HG03064 (cell line): ENCODE data around the gene MZT2A.
"Not testable (repeated sequence)": the region's sequence is repeated elsewhere in the genome, so short reads cannot be mapped to it uniquely, and the experiment has no call there.

Source experiments
- ATAC-seq: cut with Tn5 transposase; IDR thresholded peaks from one replicate; pipeline ENCODE4 v1.9.1; 2021; ENCODE audit warnings: low read depth; ENCODE audit not compliant: unreplicated experiment

The MZT2A gene, protein sequence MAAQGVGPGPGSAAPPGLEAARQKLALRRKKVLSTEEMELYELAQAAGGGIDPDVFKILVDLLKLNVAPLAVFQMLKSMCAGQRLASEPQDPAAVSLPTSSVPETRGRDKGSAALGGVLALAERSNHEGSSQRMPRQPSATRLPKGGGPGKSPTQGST

DNA sequence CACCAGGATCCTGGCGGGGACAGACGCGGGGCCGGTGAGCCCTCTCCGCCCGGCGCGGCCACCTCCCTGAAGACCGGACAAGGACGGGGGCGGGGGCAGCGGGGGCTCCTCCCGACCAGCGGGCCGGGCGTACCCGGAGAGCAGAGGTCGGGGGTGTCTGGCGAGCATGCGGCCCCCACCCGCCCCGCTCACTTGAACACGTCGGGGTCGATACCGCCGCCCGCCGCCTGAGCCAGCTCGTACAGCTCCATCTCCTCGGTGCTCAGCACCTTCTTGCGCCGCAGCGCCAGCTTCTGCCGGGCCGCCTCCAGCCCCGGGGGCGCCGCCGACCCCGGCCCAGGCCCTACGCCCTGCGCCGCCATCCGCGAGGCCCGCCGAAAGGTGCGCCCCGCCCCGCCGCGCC, at the start of gene MZT2A:
TSS of gene MZT2A (minus strand) at position 383 of the 403 bp plus-strand sequence. CDS start at position 362, 21 bp downstream.
- ATAC-seq, result peak; percentile 1

DNA sequence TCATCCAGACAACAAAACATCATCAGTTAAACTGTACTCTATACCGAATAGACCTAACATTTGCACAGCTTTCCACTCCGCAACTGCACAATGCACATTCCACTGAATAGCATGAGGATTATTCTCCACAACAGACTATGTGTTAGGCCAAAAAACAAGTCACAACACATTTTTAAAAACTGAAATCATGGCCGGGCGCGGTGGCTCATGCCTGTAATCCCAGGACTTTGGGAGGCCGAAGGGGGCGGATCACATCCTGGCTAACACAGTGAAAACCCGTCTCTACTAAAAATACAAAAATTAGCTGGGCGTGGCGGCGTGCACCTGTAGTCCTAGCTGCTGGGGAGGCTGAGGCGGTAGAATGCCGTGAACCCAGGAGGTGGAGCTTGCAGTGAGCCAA, 46.7 kb upstream of the MZT2A start:
- not testable (repeated sequence) for ATAC-seq

DNA sequence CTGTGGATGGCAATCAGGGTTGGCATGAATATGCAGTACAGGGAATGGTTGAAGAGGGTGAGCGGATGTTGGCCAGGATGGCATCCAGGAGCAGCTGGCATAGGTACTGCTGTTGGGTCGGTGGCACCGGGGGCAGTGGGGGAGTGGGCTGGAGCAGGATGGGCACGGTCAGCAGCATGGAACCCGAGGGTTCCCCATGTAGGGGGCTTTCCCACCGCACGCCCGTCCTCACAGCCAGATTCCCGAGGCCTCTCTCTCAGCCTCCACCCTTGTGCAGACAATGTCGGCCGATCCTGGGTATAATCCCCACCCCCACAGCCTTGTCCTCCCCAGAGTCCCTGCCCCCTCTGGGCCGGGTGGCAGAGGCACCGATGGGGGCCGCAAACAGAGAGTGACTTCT, 44.6 kb upstream of the MZT2A start:
- ATAC-seq, result not testable (repeated sequence)

DNA sequence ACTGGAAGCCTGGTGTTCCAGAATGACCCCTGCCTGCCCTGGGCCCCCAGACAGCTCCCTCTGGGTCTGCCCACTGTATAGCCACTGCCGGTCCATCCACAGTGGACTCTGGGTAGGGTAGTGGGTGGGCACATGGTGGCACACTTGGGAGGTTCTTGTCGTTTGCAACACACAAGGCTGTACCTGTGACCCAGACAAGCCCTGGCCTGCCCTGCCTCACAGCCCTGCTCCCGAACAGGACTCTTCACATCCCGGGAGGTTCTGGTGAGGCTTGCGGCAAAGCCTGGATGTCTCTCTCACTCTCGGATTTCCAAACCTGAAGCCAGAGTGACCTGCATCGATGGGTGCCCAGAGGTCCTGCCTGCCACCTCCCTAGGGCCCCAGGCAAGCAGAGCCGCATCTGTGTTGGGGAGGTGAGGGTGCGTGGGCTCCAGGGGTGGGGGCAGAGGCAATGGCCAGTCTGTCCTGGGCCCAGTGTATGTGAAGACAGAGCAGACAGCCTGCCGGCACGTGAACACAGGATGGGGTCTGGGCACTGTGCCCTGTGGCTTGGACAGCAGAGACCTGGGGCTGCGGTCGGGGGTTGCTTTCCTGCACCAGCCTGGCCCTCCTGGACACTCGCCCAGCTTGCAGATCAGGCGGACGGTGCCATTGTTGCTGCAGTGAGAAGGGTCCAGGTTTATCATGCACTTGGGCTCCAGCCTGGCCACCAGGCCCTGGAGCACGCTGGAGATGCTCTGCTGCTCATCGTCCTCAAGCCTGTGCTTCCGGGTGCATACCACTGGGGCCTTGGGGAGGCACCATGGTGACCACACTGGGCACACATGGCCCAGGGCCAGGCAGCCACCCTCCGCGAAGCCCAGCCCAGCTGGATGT, 44.0 kb upstream of the MZT2A start:
- not testable (repeated sequence) for ATAC-seq

DNA sequence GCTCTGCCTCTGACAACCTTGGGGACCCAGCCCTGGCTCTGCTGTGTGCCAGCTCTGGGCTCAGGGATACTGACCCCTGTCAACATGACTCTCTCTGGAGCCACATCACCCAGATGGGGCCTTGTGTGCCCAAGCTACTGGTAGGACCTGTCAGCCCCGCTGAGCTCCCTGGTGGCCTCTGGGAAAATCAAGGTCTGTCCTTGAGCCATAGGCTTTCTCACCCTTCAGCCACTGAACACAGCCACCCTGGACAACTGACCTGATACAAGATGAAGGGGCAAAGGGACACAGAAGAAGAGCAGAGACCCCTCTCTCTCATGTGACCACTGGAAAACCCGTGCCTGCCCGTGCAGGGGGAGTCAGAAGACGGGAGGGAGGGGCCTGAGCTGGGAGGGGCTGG, 43.3 kb upstream of the MZT2A start:
- ATAC-seq, result no peak

DNA sequence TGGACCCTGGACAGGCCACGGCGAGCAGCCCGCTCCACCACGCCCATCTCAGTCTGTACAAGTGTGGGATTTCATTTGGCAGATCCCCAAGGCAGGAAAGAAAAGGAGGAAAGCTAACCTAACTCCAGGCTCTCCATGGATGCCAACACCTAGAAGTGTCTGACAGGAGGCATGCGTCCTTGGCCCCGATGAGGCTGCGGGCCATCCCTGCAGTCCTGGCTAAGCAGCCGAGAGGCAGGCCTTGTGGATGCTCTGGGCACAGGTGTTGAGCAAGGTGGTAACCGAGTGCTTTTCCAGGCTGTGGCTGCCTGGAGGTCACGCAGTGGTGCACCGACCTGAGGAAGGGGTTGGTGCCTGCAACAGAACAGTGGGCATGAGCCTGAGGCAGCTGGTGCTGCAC, 42.8 kb upstream of the MZT2A start:
- not testable (repeated sequence) for ATAC-seq

DNA sequence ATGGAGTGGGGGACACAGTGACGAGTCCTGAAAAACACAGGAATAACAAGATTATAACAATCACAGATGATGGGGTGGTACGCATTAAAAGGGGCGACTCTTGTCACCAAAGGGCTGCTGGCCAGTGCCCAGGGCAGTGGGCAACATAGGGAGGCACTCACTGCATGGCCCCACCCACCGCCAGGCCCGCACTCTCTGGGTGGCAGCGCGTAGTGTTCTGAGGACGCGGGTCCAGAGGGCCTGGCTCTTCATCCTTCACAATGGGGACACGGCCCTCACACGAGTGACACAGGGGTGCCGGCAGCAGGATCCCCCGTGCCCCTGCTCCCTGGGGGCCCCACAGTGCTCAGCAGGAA, 42.1 kb upstream of the MZT2A start:
- ATAC-seq, result not testable (repeated sequence)

DNA sequence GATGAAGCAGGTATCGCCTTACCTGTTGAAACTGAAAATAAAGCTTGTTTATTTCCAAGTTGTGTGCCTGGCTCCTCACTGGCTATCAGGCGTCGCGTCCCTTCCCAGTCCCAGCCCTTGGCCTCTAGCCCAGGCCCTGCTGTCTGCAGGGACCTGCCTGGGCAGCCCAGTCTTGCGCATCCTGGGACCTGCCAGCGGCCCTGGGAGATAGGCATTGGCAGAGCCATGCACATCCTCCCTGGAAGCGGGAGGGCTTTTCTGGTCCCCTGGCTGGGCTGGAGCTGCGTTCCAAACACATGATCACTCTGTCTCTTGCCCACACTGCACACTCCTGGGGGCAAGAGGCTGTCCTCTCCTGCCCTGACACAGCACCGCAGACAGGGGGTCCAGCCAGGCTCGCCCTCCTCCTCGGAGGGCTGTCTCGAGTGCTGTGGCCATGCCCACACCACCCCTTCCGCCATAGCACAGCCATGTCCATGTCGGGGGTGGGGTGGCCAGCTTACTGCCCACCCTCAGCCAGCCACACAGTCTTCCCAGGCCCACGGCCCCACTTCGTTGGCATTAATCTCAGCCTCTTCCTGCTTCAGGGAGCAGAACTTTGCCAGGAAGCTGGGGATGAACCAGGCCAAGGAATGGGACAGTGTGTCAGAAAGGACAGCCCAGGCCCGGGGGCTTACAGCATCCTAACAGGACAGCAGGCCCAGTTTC, 41.6 kb upstream of the MZT2A start:
- ATAC-seq, result not testable (repeated sequence)

DNA sequence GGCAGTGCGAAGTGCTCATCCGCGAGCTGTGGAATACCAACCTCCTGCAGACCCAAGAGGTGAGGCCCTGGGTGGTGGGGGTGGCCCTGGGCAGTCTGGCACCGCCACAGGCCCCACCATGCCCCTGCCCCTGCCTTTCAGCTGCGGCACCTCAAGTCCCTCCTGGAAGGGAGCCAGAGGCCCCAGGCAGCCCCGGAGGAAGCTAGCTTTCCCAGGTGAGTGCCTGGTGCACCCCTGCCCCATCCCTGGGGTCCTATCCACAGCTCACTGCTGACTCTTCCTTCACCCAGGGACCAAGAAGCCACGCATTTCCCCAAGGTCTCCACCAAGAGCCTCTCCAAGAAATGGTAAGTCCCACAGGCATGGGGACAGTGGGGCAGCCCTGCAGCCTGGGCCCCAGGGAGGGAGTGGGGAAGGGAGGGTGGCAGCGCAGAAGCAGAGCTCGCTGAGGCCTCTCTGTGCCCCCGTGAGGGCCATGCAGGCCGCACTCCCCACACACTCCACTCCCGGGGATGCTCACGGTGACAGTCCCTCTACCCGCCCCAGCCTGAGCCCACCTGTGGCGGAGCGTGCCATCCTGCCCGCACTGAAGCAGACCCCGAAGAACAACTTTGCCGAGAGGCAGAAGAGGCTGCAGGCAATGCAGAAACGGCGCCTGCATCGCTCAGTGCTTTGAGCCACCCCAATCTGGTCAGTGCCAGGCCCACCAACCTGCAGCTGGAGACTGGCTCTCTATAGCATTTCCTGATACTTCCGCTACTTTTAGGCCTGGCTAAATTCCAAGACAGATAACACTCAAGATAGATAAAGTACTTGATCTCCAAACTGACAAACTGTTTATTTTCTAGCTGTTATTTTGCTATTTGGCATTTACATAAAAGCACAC, 40.8 kb upstream of the MZT2A start:
- not testable (repeated sequence) for ATAC-seq

DNA sequence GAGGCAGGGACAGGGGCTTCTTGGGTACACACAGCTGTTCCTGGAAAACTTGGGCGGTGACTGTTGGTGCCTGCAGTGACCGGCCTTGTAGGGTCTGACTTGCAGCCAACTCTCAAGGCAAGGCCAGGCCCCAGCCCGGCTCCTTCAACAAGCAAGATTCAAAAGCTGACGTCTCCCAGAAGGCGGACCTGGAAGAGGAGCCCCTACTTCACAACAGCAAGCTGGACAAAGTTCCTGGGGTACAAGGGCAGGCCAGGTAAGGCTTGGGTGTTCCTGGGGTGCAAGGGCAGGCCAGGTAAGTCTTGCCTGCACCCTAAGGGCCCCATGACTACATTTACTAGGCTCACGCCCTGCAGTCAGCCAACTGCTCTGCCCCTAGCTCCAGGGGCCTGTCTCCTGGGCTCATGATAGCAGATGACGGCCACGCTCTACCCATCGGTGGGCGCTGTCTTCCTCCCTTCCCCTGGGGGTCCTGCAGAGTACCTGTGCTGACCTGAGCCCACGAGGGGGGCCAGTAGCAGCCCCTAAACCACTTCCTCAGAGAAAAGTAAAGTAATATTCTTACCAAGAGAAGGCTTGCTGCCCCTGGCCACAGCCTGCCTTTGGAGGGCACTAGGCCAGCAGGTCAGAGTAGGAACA, 39.5 kb upstream of the MZT2A start:
- not testable (repeated sequence) for ATAC-seq

DNA sequence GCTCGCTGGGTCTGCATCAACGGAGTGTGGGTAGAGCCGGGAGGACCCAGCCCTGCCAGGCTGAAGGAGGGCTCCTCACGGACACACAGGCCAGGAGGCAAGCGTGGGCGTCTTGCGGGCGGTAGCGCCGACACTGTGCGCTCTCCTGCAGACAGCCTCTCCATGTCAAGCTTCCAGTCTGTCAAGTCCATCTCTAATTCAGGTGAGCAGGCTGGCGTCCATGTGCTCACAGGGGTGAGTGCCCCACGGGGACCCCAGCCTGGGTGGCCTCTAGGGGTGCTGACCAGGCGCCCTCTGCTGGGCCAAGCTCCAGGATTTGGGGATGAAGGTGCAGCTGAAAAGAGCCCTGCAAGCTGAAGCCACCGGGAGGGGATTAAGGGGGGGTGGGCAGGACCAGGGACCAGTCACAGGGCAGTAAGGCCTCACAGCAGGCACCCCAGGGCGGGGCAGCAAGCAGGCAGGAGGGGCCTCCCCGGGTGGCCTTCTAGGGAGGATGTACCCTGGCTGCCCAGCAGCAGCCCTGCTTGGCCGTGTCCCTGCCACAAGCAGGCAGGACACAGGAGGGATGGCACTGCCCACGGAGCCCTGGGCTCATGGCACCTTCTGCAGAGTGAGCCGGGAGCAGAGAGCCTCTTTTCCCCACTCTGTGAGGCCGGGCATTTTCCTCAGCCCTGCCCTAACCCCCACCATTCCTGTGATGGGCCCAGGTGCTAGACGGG, 38.6 kb upstream of the MZT2A start:
- ATAC-seq, result not testable (repeated sequence)

DNA sequence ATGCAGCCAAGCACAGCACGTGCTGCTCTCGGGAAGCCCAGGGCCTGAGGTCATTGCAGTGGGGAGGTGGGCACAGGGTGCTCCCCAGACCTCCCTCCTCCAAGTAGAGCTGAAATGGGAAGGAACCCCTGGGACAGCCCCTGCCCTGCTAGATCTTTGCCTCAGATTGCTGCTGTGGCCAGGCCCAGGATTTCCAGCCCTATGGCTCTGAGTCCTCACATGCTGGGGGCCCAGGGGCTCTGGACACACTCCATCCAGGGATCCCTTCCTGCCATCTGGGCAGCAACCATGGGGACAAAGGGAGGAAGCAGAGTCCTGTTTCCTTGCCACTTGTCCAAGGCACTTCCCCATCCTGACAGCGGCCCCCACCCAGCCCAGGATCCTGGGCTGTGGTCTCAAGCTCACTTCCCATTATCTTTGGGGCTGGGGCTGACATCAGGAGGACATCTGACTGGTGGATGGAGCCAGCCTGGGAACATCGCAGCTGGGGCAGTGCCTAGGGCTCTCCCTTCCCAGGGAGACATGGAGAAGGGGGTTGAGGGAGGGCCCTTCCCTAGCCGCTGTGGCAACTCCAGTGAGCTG, 37.8 kb upstream of the MZT2A start:
- ATAC-seq, result peak; percentile 5

DNA sequence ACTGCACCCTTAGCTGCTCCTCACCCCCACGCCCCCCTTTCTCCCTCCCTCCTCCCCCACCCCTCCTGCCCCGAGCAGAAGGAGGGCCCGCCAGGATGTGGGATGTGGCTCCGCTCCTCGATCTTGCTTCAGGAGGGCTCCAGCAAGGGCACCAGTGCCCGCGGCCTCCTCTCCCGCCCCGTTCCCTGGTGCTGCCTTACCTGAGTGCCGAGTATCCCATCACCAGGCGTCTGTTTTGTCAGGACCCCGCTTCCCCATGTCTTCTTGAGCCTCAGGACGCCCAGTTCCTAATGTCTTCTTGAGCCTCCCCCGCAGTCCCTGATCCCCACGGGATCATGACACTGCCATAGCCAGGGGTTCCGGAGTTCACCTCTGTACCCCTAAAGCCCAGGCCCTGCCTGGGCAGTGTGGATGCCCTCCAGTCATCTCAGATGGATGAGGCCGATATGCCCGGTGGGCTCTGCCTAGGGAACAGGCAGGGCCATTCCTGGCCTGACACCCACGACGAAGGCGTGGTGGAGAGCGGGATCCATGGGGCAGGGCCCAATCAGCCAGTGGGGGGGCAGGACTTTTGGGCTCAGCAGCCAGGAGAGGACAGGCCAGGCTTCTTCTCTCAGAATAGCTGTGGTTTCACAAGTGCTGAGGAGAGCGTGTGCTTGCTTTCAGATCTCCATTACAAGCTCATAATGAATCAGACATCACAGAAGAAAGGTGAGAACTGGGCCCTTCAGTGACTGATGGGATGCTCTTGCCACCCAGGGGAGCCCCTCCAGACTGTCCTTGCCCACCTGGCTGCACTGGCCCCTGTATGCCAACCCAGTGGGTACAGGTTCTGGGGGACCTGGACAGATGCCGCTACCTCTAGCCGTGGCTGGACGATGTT, 37.0 kb upstream of the MZT2A start:
- ATAC-seq, result peak; percentile 55

DNA sequence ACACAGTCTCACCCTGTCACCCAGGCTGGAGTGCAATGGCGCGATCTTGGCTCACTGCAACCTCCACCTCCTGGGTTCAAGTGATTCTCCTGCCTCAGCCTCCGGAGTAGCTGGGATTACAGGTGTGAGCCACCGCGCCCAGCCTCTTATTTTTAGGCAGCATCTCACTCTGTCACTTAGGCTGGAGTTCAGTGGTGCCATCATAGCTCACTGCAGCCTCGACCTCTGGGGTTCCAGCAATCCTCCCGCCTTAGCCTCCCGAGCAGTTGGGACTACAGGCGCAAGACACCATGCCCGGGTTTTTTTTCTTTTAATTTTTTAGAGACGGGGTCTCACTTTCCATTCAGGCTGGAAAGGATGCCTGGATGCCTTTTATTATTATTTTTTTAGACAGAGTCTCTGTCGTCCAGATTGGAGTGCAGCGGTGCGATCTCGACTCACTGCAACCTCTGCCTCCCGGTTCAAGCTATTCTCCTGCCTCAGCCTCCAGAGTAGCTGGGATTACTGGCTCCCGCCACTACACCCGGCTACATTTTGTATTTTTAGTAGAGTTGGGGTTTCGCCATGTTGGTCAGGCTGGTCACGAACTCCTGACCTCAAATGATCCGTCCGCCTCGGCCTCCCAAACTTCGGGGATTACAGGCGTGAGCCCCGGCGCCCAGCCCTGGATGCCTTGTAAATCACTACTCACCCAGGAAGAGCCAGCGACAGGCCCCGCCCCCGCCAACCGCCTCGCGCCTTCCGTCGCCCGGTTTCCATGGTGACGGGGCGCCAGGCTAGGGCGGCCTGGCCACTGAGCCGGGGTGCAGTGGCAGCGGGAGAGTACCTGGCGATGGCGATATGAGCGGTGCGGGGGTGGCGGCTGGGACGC, 35.2 kb upstream of the MZT2A start, which contains the start of gene CCDC74A:
TSS of gene CCDC74A (plus strand) at position 758 of the 871 bp plus-strand sequence. CDS start at position 841, 83 bp downstream.
- ATAC-seq, result peak; percentile 88

DNA sequence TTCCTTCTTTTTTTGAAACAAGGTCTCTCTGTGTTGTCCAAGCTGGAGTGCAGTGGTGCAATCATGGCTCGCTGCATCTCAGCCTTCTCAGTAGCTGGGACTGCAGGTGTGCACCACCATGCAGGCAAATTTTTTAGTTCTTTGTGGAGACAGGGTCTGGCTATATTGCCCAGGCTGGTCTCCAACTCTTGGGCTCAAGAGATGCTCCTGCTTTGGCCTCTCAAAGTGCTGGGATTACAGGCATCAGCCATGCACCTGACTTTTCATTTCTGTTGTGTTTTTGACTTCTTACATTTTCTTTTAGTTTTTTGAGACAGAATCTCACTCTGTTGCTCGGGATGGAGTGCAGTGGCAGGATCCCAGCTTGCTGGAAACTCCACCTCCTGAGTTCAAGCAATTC, 33.1 kb upstream of the MZT2A start:
- not testable (repeated sequence) for ATAC-seq

DNA sequence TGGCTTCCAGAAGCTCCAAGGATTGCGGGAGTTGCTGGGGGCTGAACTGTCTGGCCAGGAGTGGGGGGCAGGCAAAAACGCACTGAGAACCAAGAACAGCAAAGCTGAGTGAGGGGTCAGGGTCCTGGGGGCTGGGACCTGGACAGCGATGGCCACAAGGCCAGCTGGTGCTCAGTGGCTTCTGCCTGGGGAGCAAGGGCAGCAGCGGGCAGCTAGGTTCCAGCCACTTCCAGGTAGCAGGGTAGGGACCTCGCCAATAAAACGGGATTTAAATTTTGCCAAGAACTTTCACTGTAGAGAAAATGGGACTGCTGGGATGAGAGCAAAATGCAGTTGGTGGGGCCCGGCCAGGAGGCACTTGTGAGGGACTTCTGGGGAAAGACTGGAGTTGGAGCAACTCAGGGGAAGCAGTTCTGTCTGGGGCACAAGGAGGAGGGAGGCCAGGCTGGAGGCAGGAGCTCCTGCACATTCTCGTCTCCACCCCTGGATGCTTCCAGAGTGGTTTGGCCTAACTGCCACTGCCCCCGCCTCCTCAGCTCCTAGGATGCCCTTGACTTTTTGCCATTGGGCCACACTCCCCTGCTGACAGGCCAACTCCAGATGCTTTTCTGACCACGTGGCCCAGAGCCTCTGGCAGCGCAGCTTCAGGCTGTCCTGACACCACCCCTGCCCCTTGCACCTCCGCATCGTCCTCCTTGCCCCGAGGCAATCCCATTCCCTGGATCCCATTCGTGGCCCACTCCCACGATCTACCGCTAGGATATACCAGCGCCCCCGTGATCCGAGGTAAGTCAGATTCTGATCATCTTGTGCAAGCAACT, 30.0 kb upstream of the MZT2A start:
- no peak for ATAC-seq
